ENCODE data around the gene ABCA1. TPM values are rescaled to one million over a fixed set of nuclear protein-coding genes. Genes with fewer than 3 reads are reported as not detected.

Gene ABCA1
- total and polyA plus RNA-seq, 2 of the 4 experiments (the other 2 are of a cell fraction) = 5.8 to 52.2 TPM

- no peaks in the 10 kb centered on the region for H4K20me1 ChIP-seq (ENCODE audit: insufficient read depth, low read length)
- H3K27me3 ChIP-seq (ENCODE audit: control insufficient read depth, insufficient read depth, low read length) = no peaks in the 10 kb centered on the region
- H3K4me3 ChIP-seq (ENCODE audit: insufficient read depth, low read depth, low read length) = no peak overlapping the region
- POLR2A ChIA-PET (ENCODE audit: unreplicated experiment) = no interaction called here
- no CpG with 5 or more reads among the region's 2 CpGs for WGBS, 2 experiments (ENCODE audit: extremely low coverage in 2 of 2, insufficient read length in 1 of 2)
- H2BK120ac ChIP-seq (ENCODE audit: low read depth, low read length) = no peak overlapping the region
- no peak overlapping the region for H3K27ac ChIP-seq (ENCODE audit: insufficient read depth, low read length)
- in situ Hi-C loops (cut with MboI; ENCODE audit: low sequenced_read_pairs) = no loop called here
- no peak overlapping the region for H2BK15ac ChIP-seq (ENCODE audit: low read depth, low read length)
- intact Hi-C loops (cut with micrococcal nuclease) = loop anchor here (5.0 kb wide), 1 partner anchor 654 kb away; the partner anchor contains the start of gene SMC2
- no peaks in the 10 kb centered on the region for H3K9me1 ChIP-seq (ENCODE audit: insufficient read depth, low read length)
- no peak overlapping the region for H3K56ac ChIP-seq (ENCODE audit: extremely low read depth, insufficient read depth, low read length)
- no TSS peak for BruUV-seq (replicated peaks)
- H3K14ac ChIP-seq (replicated peaks; ENCODE audit: low read depth, low read length) = no peak overlapping the region
- H3K23ac ChIP-seq (ENCODE audit: low read depth, low read length) = no peak overlapping the region
- H2AFZ ChIP-seq (replicated peaks; ENCODE audit: low read length, poor library complexity) = no peak overlapping the region
- peaks cover 11 to 24% of the 10 kb centered on the region in 2 experiments for H3K79me1 ChIP-seq (ENCODE audit: low read depth in 1 of 2, low read length in 2 of 2)
- no peaks in the 10 kb centered on the region for H3K36me3 ChIP-seq (ENCODE audit: control insufficient read depth, insufficient read depth, low read length)
- H4K5ac ChIP-seq (ENCODE audit: low read depth, low read length) = no peak overlapping the region
- no peaks in the 10 kb centered on the region for H3K9me3 ChIP-seq (ENCODE audit: control insufficient read depth, insufficient read depth, low read length)
- TF ChIP-seq RFX5 (IDR thresholded peaks at IDR 0.05; ENCODE audit: low read depth, low read length) = no peak
- no peak for TF ChIP-seq BHLHE40 (IDR thresholded peaks at IDR 0.05; ENCODE audit: low read depth, low read length)
- TF ChIP-seq, protein P1, sequence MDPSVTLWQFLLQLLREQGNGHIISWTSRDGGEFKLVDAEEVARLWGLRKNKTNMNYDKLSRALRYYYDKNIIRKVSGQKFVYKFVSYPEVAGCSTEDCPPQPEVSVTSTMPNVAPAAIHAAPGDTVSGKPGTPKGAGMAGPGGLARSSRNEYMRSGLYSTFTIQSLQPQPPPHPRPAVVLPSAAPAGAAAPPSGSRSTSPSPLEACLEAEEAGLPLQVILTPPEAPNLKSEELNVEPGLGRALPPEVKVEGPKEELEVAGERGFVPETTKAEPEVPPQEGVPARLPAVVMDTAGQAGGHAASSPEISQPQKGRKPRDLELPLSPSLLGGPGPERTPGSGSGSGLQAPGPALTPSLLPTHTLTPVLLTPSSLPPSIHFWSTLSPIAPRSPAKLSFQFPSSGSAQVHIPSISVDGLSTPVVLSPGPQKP (IDR thresholded peaks at IDR 0.05; ENCODE audit: borderline replicate concordance, low read depth, low read length) = no peak
- TF ChIP-seq MXI1 (IDR thresholded peaks at IDR 0.05; ENCODE audit: borderline replicate concordance, low read depth, low read length) = no peak
- TF ChIP-seq MAZ (IDR thresholded peaks at IDR 0.05; ENCODE audit: borderline replicate concordance, low read depth, low read length) = no peak
- H3K4ac ChIP-seq (ENCODE audit: low read depth, low read length) = no peak overlapping the region
- no peak overlapping the region for H2BK5ac ChIP-seq (ENCODE audit: low read depth, low read length, poor library complexity, severe bottlenecking)
- peaks cover 2% of the 10 kb centered on the region; the same call in 1 of the 2 replicates for H3K4me1 ChIP-seq (ENCODE audit: control insufficient read depth, insufficient read depth, low read length)
- no peak for ATAC-seq (ENCODE audit: low read depth)
- no peak overlapping the region for H3K4me2 ChIP-seq (ENCODE audit: low read depth, low read length)
- no peak overlapping the region for H3K9ac ChIP-seq (ENCODE audit: low read depth, low read length)
- H2AK9ac ChIP-seq (replicated peaks; ENCODE audit: low read depth, low read length, poor library complexity) = no peak overlapping the region
- H3K18ac ChIP-seq (ENCODE audit: low read depth, low read length) = no peak overlapping the region
- H2AK5ac ChIP-seq (ENCODE audit: low read depth, low read length) = no peak overlapping the region
- no peak overlapping the region for H2BK20ac ChIP-seq (ENCODE audit: low read depth, low read length)
- dilution Hi-C loops (cut with HindIII; ENCODE audit: low sequenced_read_pairs, unreplicated experiment) = no loop called here
- no peak overlapping the region for H4K8ac ChIP-seq (ENCODE audit: low read depth in 2 of 2, low read length in 2 of 2)
- no peak for DNase-seq
- no peak overlapping the region for H4K91ac ChIP-seq (ENCODE audit: insufficient read depth, low read depth, low read length)
- CTCF ChIA-PET = interaction anchor here (0.7 kb wide), 1 partner anchor 93 kb away, joined by 3 read pairs; no protein-coding TSS in a partner anchor
Measured at GRCh38 chr9:104746285-104746684, 181.7 kb downstream of the ABCA1 start.
